Pancreas (tissue), 10 donors: ENCODE data around the gene MPPE1. TPM values are rescaled to one million over a fixed set of nuclear protein-coding genes. Genes with fewer than 3 reads are reported as not detected.
A peak's percentile ranks its signal among the peaks of the same experiment; 100 is the strongest.

Source experiments
- ATAC-seq, 4 donors: fragments of 200-7000 bp; cut with Tn5 transposase; one replicate each; pipeline versions ENCODE4 v1.8.0 to v1.9.1; 2020; ENCODE audit warnings: mild to moderate bottlenecking in 4 of 4, moderate library complexity in 4 of 4
- DNase-seq, 6 donors: peaks; one replicate each; pipeline ENCODE4 v3.0.0-alpha.2; 2020
- FAIRE-seq: peaks from 2 replicates; lab custom pipeline; 2012; peaks lifted over from hg19 to GRCh38; lab: Jason Lieb, UNC
- H3K27ac ChIP-seq, 4 donors: fragments of 200-600 bp; sonication (generic); 1 replicate in 3 of 4; 2 replicates in 1 of 4; pipeline versions ENCODE4 v1.5.0 to v1.8.0; 2020
- H3K27me3 ChIP-seq, 4 donors: fragments of 200-600 bp; one replicate each; pipeline ENCODE4 v1.8.0; 2021
- H3K36me3 ChIP-seq, 3 donors: fragments of 200-600 bp; sonication (generic) in 1 of 3; one replicate each; pipeline versions ENCODE4 v1.5.0 to v1.8.0; 2020 to 2021
- H3K4me1 ChIP-seq, 3 donors: fragments of 200-600 bp; one replicate each; pipeline ENCODE4 v1.8.0; 2021
- H3K4me3 ChIP-seq, 4 donors: fragments of 200-600 bp; sonication (generic) in 2 of 4; one replicate each; pipeline versions ENCODE4 v1.5.0 to v1.8.0; 2020 to 2021
- H3K9me3 ChIP-seq, 4 donors: fragments of 200-600 bp; one replicate each; pipeline ENCODE4 v1.8.0; 2021
- WGBS, 2 donors: extraction: QIAGEN DNeasy Blood & Tissue Kit; methylation state at CpG; one replicate each; pipeline ENCODE4 v1.1.7; 2013; 5-methylcytosine and 5-hydroxymethylcytosine counted together
- intact Hi-C, 3 donors: fragments of 100-400 bp; cut with DNase I; formaldehyde crosslinking; loops; one replicate each; pipeline versions ENCODE4 v1.11.1 to v1.14.2; 2022
- polyA plus RNA-seq, 2 donors: library from polyadenylated mRNA; stranded (reverse); fragments of 200-250 nt; gene quantifications; one replicate each; pipeline ENCODE4 v1.2.3, GENCODE V29; 2013
- total RNA-seq, 6 donors: library from RNA; stranded (reverse); fragmentation: NEBNext Ultra II Directional in 4 of 6; extraction: Animal tissue kit (Norgen Biotek cat#: 25700) in 4 of 6; gene quantifications; one replicate each; pipeline versions ENCODE4 v1.2.1 to v1.2.4, GENCODE V29; 2021 to 2023
- TF ChIP-seq, protein P1 (sequence below), 4 donors: fragments of 200-600 bp; sonication (generic) in 3 of 4; IDR thresholded peaks; one replicate each; pipeline versions ENCODE4 v1.5.0 to v1.8.0; 2021; ENCODE audit warnings: antibody characterized with exemption in 4 of 4
- donor health status: healthy with polysubstance abuse.
- donor health status: DM: no; HTN: no; CAD: no; lungs with moderate emphysema.
- donor health status: DM: no; HTN: no; CAD: no.
- donor health status: control.
- donor health status: control.
- donor health status: Bipolar disorder and iron deficiency.
- donor health status: DM: yes; HTN: yes; CAD: no.
- donor health status: DM: no; HTN: no; CAD: no.
- donor health status: DM: no; HTN: no; CAD: no.
- donor health status: DM: yes; HTN: yes; CAD: no.

Gene MPPE1
- total and polyA plus RNA-seq, 8 donors: 20.7 to 43.2 (median 25.0) TPM

DNA sequence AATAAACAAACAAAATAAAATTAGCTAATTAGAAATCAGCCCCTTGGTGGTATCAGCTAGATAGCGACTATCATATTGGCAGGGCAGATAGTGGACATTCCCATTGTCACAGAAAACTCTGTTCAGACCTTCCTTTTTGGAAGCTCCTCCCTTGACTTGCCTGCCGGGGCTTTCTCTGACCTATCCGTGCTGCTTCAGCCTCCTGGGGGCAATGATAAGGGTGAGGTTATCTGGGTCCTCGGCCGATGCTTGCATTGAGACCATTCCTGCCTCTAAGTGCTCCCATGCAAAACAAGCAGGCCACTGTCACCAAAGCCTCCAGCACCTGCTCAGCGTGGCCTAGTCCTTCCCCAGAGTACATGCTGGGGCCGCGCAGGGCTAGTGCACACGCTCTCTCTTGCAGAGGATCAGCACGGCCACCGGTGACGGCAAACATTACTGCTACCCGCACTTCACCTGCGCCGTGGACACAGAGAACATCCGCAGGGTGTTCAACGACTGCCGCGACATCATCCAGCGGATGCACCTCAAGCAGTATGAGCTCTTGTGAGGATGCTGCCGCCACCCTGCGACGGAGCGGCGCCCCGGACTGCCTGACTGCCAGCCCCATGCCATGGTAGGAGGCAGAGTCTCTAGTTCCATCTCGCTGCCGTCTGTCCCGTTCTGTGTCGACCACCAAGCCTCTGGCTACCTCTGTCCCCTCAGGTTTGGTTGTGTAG, 27.4 kb downstream of the MPPE1 start:
- TF ChIP-seq, protein P1, sequence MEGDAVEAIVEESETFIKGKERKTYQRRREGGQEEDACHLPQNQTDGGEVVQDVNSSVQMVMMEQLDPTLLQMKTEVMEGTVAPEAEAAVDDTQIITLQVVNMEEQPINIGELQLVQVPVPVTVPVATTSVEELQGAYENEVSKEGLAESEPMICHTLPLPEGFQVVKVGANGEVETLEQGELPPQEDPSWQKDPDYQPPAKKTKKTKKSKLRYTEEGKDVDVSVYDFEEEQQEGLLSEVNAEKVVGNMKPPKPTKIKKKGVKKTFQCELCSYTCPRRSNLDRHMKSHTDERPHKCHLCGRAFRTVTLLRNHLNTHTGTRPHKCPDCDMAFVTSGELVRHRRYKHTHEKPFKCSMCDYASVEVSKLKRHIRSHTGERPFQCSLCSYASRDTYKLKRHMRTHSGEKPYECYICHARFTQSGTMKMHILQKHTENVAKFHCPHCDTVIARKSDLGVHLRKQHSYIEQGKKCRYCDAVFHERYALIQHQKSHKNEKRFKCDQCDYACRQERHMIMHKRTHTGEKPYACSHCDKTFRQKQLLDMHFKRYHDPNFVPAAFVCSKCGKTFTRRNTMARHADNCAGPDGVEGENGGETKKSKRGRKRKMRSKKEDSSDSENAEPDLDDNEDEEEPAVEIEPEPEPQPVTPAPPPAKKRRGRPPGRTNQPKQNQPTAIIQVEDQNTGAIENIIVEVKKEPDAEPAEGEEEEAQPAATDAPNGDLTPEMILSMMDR (IDR thresholded peaks at IDR 0.05): no peak
- H3K27me3 ChIP-seq: no peaks in the 10 kb centered on the region
- no peak for FAIRE-seq
- H3K27ac ChIP-seq: no peak overlapping the region
- intact Hi-C loops: loop anchor here in 1 of 3 donors (10.0 kb wide), 1 partner anchor 156 kb away; no protein-coding TSS in a partner anchor
- H3K4me3 ChIP-seq: no peak overlapping the region
- DNase-seq: no peak
- ATAC-seq: no peak
- H3K36me3 ChIP-seq: peaks cover 0 to 13% (median 0%) of the 10 kb centered on the region in 3 donors
- no peaks in the 10 kb centered on the region for H3K9me3 ChIP-seq
- no peaks in the 10 kb centered on the region for H3K4me1 ChIP-seq
- 90 to 91% methylated on average over 30 of the region's 30 CpGs for WGBS, 2 donors

DNA sequence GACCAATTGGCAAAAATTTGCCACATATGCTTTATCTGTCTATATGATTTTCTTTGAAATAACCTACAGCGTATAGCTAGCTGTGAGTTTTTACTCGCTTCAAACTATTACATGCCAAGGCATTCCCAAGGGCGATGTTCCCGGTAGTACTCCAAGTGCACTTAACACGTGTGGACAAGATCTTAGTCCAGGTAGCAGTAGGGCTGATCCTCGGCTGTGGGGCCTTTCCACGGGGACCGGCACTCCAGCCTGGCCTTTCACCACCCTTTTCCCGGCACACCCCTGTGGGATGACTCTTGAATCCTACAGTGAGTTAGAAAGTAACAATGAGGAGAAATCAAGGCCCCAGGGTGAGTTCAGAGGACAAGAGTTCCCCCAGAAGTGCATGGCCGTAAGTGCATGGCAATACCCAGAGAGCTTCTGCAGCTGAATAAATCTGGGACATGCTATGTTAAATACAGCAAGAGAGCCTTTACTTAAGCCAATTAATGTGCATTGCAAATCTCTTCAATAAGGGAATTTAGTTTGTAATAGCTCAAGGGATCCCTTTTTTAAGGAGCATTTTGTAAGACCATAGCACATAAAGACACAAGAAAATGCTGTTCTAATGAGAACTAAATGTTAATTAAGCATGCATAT, 30.5 kb downstream of the MPPE1 start:
- Histone ChIP-seq H3K4me1 (no peaks in the 10 kb centered on the region), H3K27ac (no peak overlapping the region), H3K36me3 (no peaks in the 10 kb centered on the region), H3K9me3 (no peaks in the 10 kb centered on the region), H3K27me3 (no peaks in the 10 kb centered on the region), H3K4me3 (no peak overlapping the region)
- FAIRE-seq: no peak
- no peak for DNase-seq
- intact Hi-C loops: no loop called here
- WGBS, 2 donors: 91 to 93% methylated on average over 10 of the region's 10 CpGs
- TF ChIP-seq, protein P1 (IDR thresholded peaks at IDR 0.05): no peak
- ATAC-seq: no peak

DNA sequence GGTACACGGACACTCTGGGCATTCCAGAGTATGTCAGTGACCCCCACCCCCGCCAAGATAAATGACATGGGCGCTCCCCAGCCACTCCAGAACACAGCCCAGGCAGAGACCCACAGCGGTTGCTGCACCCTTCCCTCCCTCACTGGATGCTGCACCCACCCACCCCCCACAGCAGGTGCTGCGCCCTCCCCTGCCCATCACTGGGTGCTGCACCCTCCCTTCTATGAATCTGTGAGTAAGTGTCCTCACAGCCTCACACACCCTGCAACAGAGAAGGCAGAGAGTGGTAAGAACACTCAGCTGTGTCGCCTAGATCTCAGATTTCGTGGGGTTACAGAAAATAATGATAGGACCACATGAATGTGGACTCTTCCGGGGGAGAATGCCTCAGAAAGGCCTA, 33.4 kb downstream of the MPPE1 start:
- Histone ChIP-seq H3K36me3 (no peaks in the 10 kb centered on the region), H3K4me3 (no peak overlapping the region), H3K27ac (no peak overlapping the region), H3K9me3 (no peaks in the 10 kb centered on the region), H3K4me1 (peaks cover 0 to 6% (median 5%) of the 10 kb centered on the region in 3 donors), H3K27me3 (no peaks in the 10 kb centered on the region)
- DNase-seq: no peak
- WGBS, 2 donors: 75 to 77% methylated on average over 8 of the region's 8 CpGs
- intact Hi-C loops: no loop called here
- no peak for ATAC-seq
- TF ChIP-seq, protein P1 (IDR thresholded peaks at IDR 0.05): no peak
- no peak for FAIRE-seq

DNA sequence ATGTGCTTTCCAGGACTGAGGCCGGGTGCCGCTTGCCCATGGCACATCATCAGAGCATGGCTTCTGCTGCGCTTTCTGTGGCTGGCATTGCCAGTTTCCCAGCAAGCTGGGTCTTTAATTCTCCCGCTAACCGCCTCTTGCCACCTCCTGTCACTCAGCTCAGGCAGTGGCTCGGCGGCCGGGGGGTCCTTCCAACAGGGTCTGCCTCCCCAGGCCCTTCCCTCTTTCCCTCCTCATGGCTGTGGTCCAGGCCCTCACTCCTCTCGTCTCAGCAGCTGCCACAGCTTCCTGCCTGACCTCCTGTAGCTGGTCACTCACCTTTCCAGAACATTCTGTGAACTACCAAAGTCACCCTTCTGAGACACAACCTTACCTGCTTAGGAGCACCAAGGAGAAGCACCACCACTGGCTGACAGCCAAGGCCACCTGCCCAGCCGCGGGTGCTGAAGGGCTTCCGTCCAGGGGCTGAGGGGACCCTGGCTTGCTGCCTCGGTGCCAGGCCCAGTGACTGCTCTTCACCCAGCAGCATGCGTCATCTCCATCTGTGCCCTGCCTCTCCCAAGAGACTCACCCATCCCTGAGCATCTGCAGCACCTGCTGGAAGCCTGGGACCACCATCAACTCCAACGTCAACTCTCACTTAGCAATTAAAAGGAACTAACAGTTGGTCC, 34.3 kb downstream of the MPPE1 start:
- Histone ChIP-seq H3K4me3 (no peak overlapping the region), H3K27ac (no peak overlapping the region), H3K36me3 (no peaks in the 10 kb centered on the region), H3K4me1 (peaks cover 0 to 6% (median 5%) of the 10 kb centered on the region in 3 donors), H3K9me3 (no peaks in the 10 kb centered on the region), H3K27me3 (no peaks in the 10 kb centered on the region)
- no peak for ATAC-seq
- FAIRE-seq: no peak
- peak in 2 of 6 donors; percentile 40 to 74 for DNase-seq
- TF ChIP-seq, protein P1 (IDR thresholded peaks at IDR 0.05): no peak
- intact Hi-C loops: no loop called here
- WGBS, 2 donors: 74 to 79% methylated on average over 14 to 15 of the region's 15 CpGs
